NCI-H774 (cell line): ENCODE results near the gene PANK4.
"Not testable (repeated sequence)": the region's sequence is repeated elsewhere in the genome, so short reads cannot be mapped to it uniquely, and the experiment has no call there.

Experiments used
- DNase-seq: peaks from one replicate; lab custom pipeline; 2025; lab: John Stamatoyannopoulos, UW

PANK4 gene

GRCh38 chr1:2558861-2559260 is 32.5 kb upstream of the PANK4 start:
- no peak for DNase-seq

- no peak for DNase-seq
These were observed 32.0 kb upstream of the PANK4 start for GRCh38 chr1:2558420-2558819.

- no peak for DNase-seq
These were observed 31.3 kb upstream of the PANK4 start for GRCh38 chr1:2557482-2558400.

- DNase-seq: no peak
These were observed 30.5 kb upstream of the PANK4 start for GRCh38 chr1:2556678-2557481.

- no peak for DNase-seq
These were observed 29.9 kb upstream of the PANK4 start, which contains the start of gene TNFRSF14 for GRCh38 chr1:2556277-2556677. Gene TNFRSF14, plus strand, starts transcription at chr1:2556371. Its CDS starts 294 bp downstream, at chr1:2556665.

GRCh38 chr1:2555634-2556276 is 29.4 kb upstream of the PANK4 start:
- no peak for DNase-seq

GRCh38 chr1:2554621-2555387 is 28.4 kb upstream of the PANK4 start:
- DNase-seq: no peak

GRCh38 chr1:2553871-2554620 is 27.6 kb upstream of the PANK4 start:
- no peak for DNase-seq

- not testable (repeated sequence) for DNase-seq
These were observed 26.7 kb upstream of the PANK4 start for GRCh38 chr1:2553076-2553475.

GRCh38 chr1:2552189-2552588 is 25.8 kb upstream of the PANK4 start:
- no peak for DNase-seq

- DNase-seq: not testable (repeated sequence)
These were observed 25.1 kb upstream of the PANK4 start for GRCh38 chr1:2551544-2551943.

GRCh38 chr1:2550309-2550861 is 24.0 kb upstream of the PANK4 start:
- DNase-seq: not testable (repeated sequence)

- not testable (repeated sequence) for DNase-seq
These were observed 23.1 kb upstream of the PANK4 start for GRCh38 chr1:2549367-2550029.

- DNase-seq: peak; percentile 44
These were observed 21.7 kb upstream of the PANK4 start for GRCh38 chr1:2548068-2548589.

GRCh38 chr1:2547210-2548067 is 21.0 kb upstream of the PANK4 start:
- DNase-seq: no peak

- DNase-seq: peak; percentile 78
These were observed 20.3 kb upstream of the PANK4 start for GRCh38 chr1:2546515-2547209.

- DNase-seq: peak; percentile 85
These were observed 19.5 kb upstream of the PANK4 start for GRCh38 chr1:2545754-2546514.
